ENCODE results near the gene CAB39L. TPM values are rescaled to one million over a fixed set of nuclear protein-coding genes. Genes with fewer than 3 reads are reported as not detected.
A peak's percentile ranks its signal among the peaks of the same experiment; 100 is the strongest.

The CAB39L gene
- total RNA-seq, 1 donor from 2014 or later = 13.2 TPM

- Histone ChIP-seq H3K79me2 (ENCODE audit: insufficient read depth, low read length) (no peaks in the 10 kb centered on the region), H3K4me1 (ENCODE audit: insufficient read depth, low read length) (no peaks in the 10 kb centered on the region), H3K9ac (ENCODE audit: low read length) (no peak overlapping the region), H3K36me3 (ENCODE audit: insufficient read depth, low read length) (no peaks in the 10 kb centered on the region), H3K4me2 (ENCODE audit: low read length) (no peak overlapping the region), H4K20me1 (ENCODE audit: insufficient read depth, low read length) (no peaks in the 10 kb centered on the region), H3K27ac (ENCODE audit: low read depth, low read length) (no peak overlapping the region), H2AFZ (ENCODE audit: low read depth, low read length) (no peak overlapping the region), H3K27me3 (ENCODE audit: insufficient read depth, low read length) (no peaks in the 10 kb centered on the region), H3K4me3 (ENCODE audit: insufficient read depth, low read depth, low read length) (no peak overlapping the region), H3K9me3 (ENCODE audit: insufficient read depth, low read depth, low read length) (no peaks in the 10 kb centered on the region)
- H3K36me3 Mint-ChIP-seq (ENCODE audit: low read depth, unreplicated experiment) = peaks cover 9% of the 10 kb centered on the region
- no peak for TF ChIP-seq EZH2 (IDR thresholded peaks at IDR 0.05; ENCODE audit: insufficient read depth, low read length)
- no peak for TF ChIP-seq CTCF (IDR thresholded peaks at IDR 0.05; ENCODE audit: insufficient read depth, low read depth, low read length)
- no peak overlapping the region for H3K27ac Mint-ChIP-seq (ENCODE audit: unreplicated experiment)
- H3K27me3 Mint-ChIP-seq (ENCODE audit: low read depth, unreplicated experiment) = no peaks in the 10 kb centered on the region
- FAIRE-seq (no peak), DNase-seq (ENCODE audit: low read depth) (no peak)
- peaks cover 3% of the 10 kb centered on the region for H3K4me1 Mint-ChIP-seq (ENCODE audit: low read depth, unreplicated experiment)
- H3K9me3 Mint-ChIP-seq (ENCODE audit: unreplicated experiment) = no peaks in the 10 kb centered on the region
- no peak overlapping the region for H3K4me3 Mint-ChIP-seq (ENCODE audit: unreplicated experiment)
These were observed 15.7 kb downstream of the CAB39L start for GRCh38 chr13:49428041-49428763.

GRCh38 chr13:49424011-49424560, 19.8 kb downstream of the CAB39L start:
- Histone ChIP-seq H3K36me3 (ENCODE audit: insufficient read depth, low read length) (no peaks in the 10 kb centered on the region), H3K4me3 (ENCODE audit: insufficient read depth, low read depth, low read length) (no peak overlapping the region), H2AFZ (ENCODE audit: low read depth, low read length) (no peak overlapping the region), H3K27ac (ENCODE audit: low read depth, low read length) (no peak overlapping the region), H3K27me3 (ENCODE audit: insufficient read depth, low read length) (no peaks in the 10 kb centered on the region), H3K4me2 (ENCODE audit: low read length) (no peak overlapping the region), H3K4me1 (ENCODE audit: insufficient read depth, low read length) (peaks cover 2% of the 10 kb centered on the region), H3K79me2 (ENCODE audit: insufficient read depth, low read length) (no peaks in the 10 kb centered on the region), H3K9ac (ENCODE audit: low read length) (no peak overlapping the region), H4K20me1 (ENCODE audit: insufficient read depth, low read length) (no peaks in the 10 kb centered on the region), H3K9me3 (ENCODE audit: insufficient read depth, low read depth, low read length) (no peaks in the 10 kb centered on the region)
- peaks cover 17% of the 10 kb centered on the region for H3K4me1 Mint-ChIP-seq (ENCODE audit: low read depth, unreplicated experiment)
- no peak overlapping the region for H3K27ac Mint-ChIP-seq (ENCODE audit: unreplicated experiment)
- H3K4me3 Mint-ChIP-seq (ENCODE audit: unreplicated experiment) = no peak overlapping the region
- no peaks in the 10 kb centered on the region for H3K27me3 Mint-ChIP-seq (ENCODE audit: low read depth, unreplicated experiment)
- TF ChIP-seq EZH2 (IDR thresholded peaks at IDR 0.05; ENCODE audit: insufficient read depth, low read length) (no peak), CTCF (IDR thresholded peaks at IDR 0.05; ENCODE audit: insufficient read depth, low read depth, low read length) (no peak)
- no peak for DNase-seq (ENCODE audit: low read depth)
- no peaks in the 10 kb centered on the region for H3K9me3 Mint-ChIP-seq (ENCODE audit: unreplicated experiment)
- peak; percentile 13 for FAIRE-seq
- peaks cover 9% of the 10 kb centered on the region for H3K36me3 Mint-ChIP-seq (ENCODE audit: low read depth, unreplicated experiment)

- Histone ChIP-seq H3K27ac (ENCODE audit: low read depth, low read length) (no peak overlapping the region), H3K9ac (ENCODE audit: low read length) (no peak overlapping the region), H3K79me2 (ENCODE audit: insufficient read depth, low read length) (no peaks in the 10 kb centered on the region), H3K9me3 (ENCODE audit: insufficient read depth, low read depth, low read length) (no peaks in the 10 kb centered on the region), H3K27me3 (ENCODE audit: insufficient read depth, low read length) (no peaks in the 10 kb centered on the region), H3K36me3 (ENCODE audit: insufficient read depth, low read length) (no peaks in the 10 kb centered on the region), H3K4me2 (ENCODE audit: low read length) (no peak overlapping the region), H3K4me3 (ENCODE audit: insufficient read depth, low read depth, low read length) (no peak overlapping the region), H2AFZ (ENCODE audit: low read depth, low read length) (no peak overlapping the region), H3K4me1 (ENCODE audit: insufficient read depth, low read length) (peaks cover 2% of the 10 kb centered on the region), H4K20me1 (ENCODE audit: insufficient read depth, low read length) (no peaks in the 10 kb centered on the region)
- Mint-ChIP-seq H3K36me3 (ENCODE audit: low read depth, unreplicated experiment) (no peaks in the 10 kb centered on the region), H3K27me3 (ENCODE audit: low read depth, unreplicated experiment) (no peaks in the 10 kb centered on the region), H3K4me3 (ENCODE audit: unreplicated experiment) (no peak overlapping the region), H3K9me3 (ENCODE audit: unreplicated experiment) (no peaks in the 10 kb centered on the region), H3K4me1 (ENCODE audit: low read depth, unreplicated experiment) (peaks cover 18% of the 10 kb centered on the region), H3K27ac (ENCODE audit: unreplicated experiment) (no peak overlapping the region)
- DNase-seq (ENCODE audit: low read depth) = no peak
- no peak for TF ChIP-seq EZH2 (IDR thresholded peaks at IDR 0.05; ENCODE audit: insufficient read depth, low read length)
- no peak for TF ChIP-seq CTCF (IDR thresholded peaks at IDR 0.05; ENCODE audit: insufficient read depth, low read depth, low read length)
- FAIRE-seq = no peak
These were observed 22.5 kb downstream of the CAB39L start for GRCh38 chr13:49421391-49421790.

Data from astrocyte (in vitro differentiated cells and primary cell).